Measurements from ENCODE around the gene TBC1D9B.

- no peak for TF ChIP-seq POLR2A (IDR thresholded peaks at IDR 0.05)
- TF ChIP-seq CTCF (IDR thresholded peaks at IDR 0.05) = no peak
These were observed 49.5 kb downstream of the TBC1D9B start for GRCh38 chr5:179858241-179858585.
